Activated B cell treated with CpG ODN at 0.5 μM for 24 hours (primary cell): Measurements from ENCODE around the gene DYRK1A. TPM values are rescaled to one million over a fixed set of nuclear protein-coding genes. Genes with fewer than 3 reads are reported as not detected.
A peak's percentile ranks its signal among the peaks of the same experiment; 100 is the strongest.

Experiments
- ATAC-seq: fragments of 200-7000 bp; cut with Tn5 transposase; one replicate; pipeline ENCODE4 v1.10.0; 2021; ENCODE audit warnings: low read depth, mild to moderate bottlenecking, moderate library complexity
- CTCF ChIA-PET: fragments of 350-600 bp; sonication (Branson Sonifier 250); formaldehyde crosslinking; loops from one replicate; lab custom pipeline; 2021; ENCODE audit warnings: antibody characterized with exemption; lab: Charles Lee
- POLR2A ChIA-PET: fragments of 350-600 bp; sonication (Branson Sonifier 250); formaldehyde crosslinking; loops from one replicate; lab custom pipeline; 2021; ENCODE audit warnings: antibody characterized with exemption; lab: Charles Lee
- DNase-seq: peaks from one replicate; pipeline ENCODE4 v3.0.0; 2022
- H3K27ac Mint-ChIP-seq: one replicate; pipeline ENCODE4 v1.8.0; 2020; ENCODE audit warnings: mixed read lengths
- H3K27me3 Mint-ChIP-seq: one replicate; pipeline ENCODE4 v1.8.0; 2021; ENCODE audit warnings: mixed read lengths
- H3K36me3 Mint-ChIP-seq: one replicate; pipeline ENCODE4 v1.8.0; 2021; ENCODE audit warnings: low read depth, mixed read lengths
- H3K4me1 Mint-ChIP-seq: one replicate; pipeline ENCODE4 v1.8.0; 2021; ENCODE audit warnings: mixed read lengths
- H3K4me3 Mint-ChIP-seq: one replicate; pipeline ENCODE4 v1.8.0; 2020; ENCODE audit warnings: mild to moderate bottlenecking, mixed read lengths
- H3K9me3 Mint-ChIP-seq: one replicate; pipeline ENCODE4 v1.8.0; 2020; ENCODE audit warnings: mixed read lengths
- CTCF ChIP-seq: fragments of 200-600 bp; IDR thresholded peaks from one replicate; pipeline ENCODE4 v1.8.0; 2022; ENCODE audit warnings: antibody characterized with exemption, mild to moderate bottlenecking
- intact Hi-C: fragments of 100-400 bp; cut with micrococcal nuclease; formaldehyde crosslinking; loops from one replicate; pipeline ENCODE4 v1.15.1; 2024
- total RNA-seq: library from RNA; stranded (reverse); gene quantifications from 2 replicates; pipeline ENCODE4 v1.2.3, GENCODE V29; 2022

The DYRK1A gene
- total RNA-seq, 1 donor from 2014 or later = 99.9 TPM

- Mint-ChIP-seq H3K27ac (no peak overlapping the region), H3K4me1 (peaks cover 92% of the 10 kb centered on the region), H3K36me3 (peaks cover 7% of the 10 kb centered on the region), H3K9me3 (peaks cover 6% of the 10 kb centered on the region), H3K27me3 (no peaks in the 10 kb centered on the region), H3K4me3 (peak overlapping the region; percentile 51)
- ChIA-PET POLR2A (interaction anchor here (1.6 kb wide), 1 partner anchor 13 kb away, joined by 5 read pairs; no protein-coding TSS in a partner anchor), CTCF (no interaction called here)
- ATAC-seq = peak; percentile 21
- intact Hi-C loops = no loop called here
- DNase-seq = no peak
- no peak for TF ChIP-seq CTCF
Measured at GRCh38 chr21:37383086-37383485, 16.5 kb downstream of the DYRK1A start.

- peak overlapping the region; percentile 51 for H3K4me3 Mint-ChIP-seq
- H3K27ac Mint-ChIP-seq = no peak overlapping the region
- ChIA-PET POLR2A (no interaction called here), CTCF (no interaction called here)
- H3K36me3 Mint-ChIP-seq = peaks cover 7% of the 10 kb centered on the region
- no peak for TF ChIP-seq CTCF
- no peak for ATAC-seq
- no peaks in the 10 kb centered on the region for H3K27me3 Mint-ChIP-seq
- intact Hi-C loops = no loop called here
- peaks cover 6% of the 10 kb centered on the region for H3K9me3 Mint-ChIP-seq
- no peak for DNase-seq
- peaks cover 90% of the 10 kb centered on the region for H3K4me1 Mint-ChIP-seq
Measured at GRCh38 chr21:37383784-37384311, 17.3 kb downstream of the DYRK1A start.

GRCh38 chr21:37384416-37384815 is 17.8 kb downstream of the DYRK1A start:
- no peak for DNase-seq
- Mint-ChIP-seq H3K9me3 (peaks cover 6% of the 10 kb centered on the region), H3K27me3 (no peaks in the 10 kb centered on the region), H3K4me1 (peaks cover 88% of the 10 kb centered on the region), H3K27ac (no peak overlapping the region), H3K4me3 (no peak overlapping the region), H3K36me3 (peaks cover 8% of the 10 kb centered on the region)
- ChIA-PET CTCF (no interaction called here), POLR2A (no interaction called here)
- intact Hi-C loops = no loop called here
- TF ChIP-seq CTCF = no peak
- no peak for ATAC-seq

- ChIA-PET CTCF (no interaction called here), POLR2A (no interaction called here)
- peaks cover 90% of the 10 kb centered on the region for H3K4me1 Mint-ChIP-seq
- H3K4me3 Mint-ChIP-seq = no peak overlapping the region
- intact Hi-C loops = no loop called here
- H3K36me3 Mint-ChIP-seq = peaks cover 10% of the 10 kb centered on the region
- no peak for ATAC-seq
- H3K9me3 Mint-ChIP-seq = peaks cover 6% of the 10 kb centered on the region
- H3K27me3 Mint-ChIP-seq = no peaks in the 10 kb centered on the region
- no peak for TF ChIP-seq CTCF
- DNase-seq = no peak
- no peak overlapping the region for H3K27ac Mint-ChIP-seq
Measured at GRCh38 chr21:37385179-37385765, 18.7 kb downstream of the DYRK1A start.

- H3K36me3 Mint-ChIP-seq = peaks cover 10% of the 10 kb centered on the region
- no peaks in the 10 kb centered on the region for H3K27me3 Mint-ChIP-seq
- POLR2A ChIA-PET = interaction anchor here (0.5 kb wide), 1 partner anchor 1131 kb away, joined by 9 read pairs; no protein-coding TSS in a partner anchor
- H3K4me3 Mint-ChIP-seq = no peak overlapping the region
- CTCF ChIA-PET = no interaction called here
- intact Hi-C loops = no loop called here
- H3K9me3 Mint-ChIP-seq = peaks cover 6% of the 10 kb centered on the region
- H3K27ac Mint-ChIP-seq = no peak overlapping the region
- no peak for TF ChIP-seq CTCF
- H3K4me1 Mint-ChIP-seq = peaks cover 90% of the 10 kb centered on the region
- no peak for DNase-seq
- ATAC-seq = no peak
Measured at GRCh38 chr21:37386151-37386550, 19.6 kb downstream of the DYRK1A start.
